Measurements from ENCODE around the gene PLCB1. TPM values are rescaled to one million over a fixed set of nuclear protein-coding genes. Genes with fewer than 3 reads are reported as not detected.

Gene PLCB1
- polyA plus RNA-seq, 1 donor (not counting 4 experiments of a cell fraction or from before 2014, with no cell fraction given): 0.37 TPM

GRCh38 chr20:8363970-8364733 lies 232.1 kb downstream of the PLCB1 start:
- Histone ChIP-seq H3K4me3 (ENCODE audit: control insufficient read depth in 2 of 3, extremely low read depth in 1 of 3, insufficient read depth in 2 of 3, low read depth in 1 of 3, low read length in 3 of 3) (no peak overlapping the region), H2AFZ (ENCODE audit: control insufficient read depth, low read length) (no peak overlapping the region), H3K27me3 (ENCODE audit: control insufficient read depth, extremely low read depth, insufficient read depth, low read length) (no peaks in the 10 kb centered on the region), H4K20me1 (ENCODE audit: control insufficient read depth, extremely low read depth, insufficient read depth, low read length) (no peaks in the 10 kb centered on the region), H3K9ac (ENCODE audit: control insufficient read depth, extremely low read depth, insufficient read depth, low read length) (no peak overlapping the region), H3K27ac (ENCODE audit: control insufficient read depth, insufficient read depth, low read length) (no peak overlapping the region), H3K4me1 (ENCODE audit: control insufficient read depth, extremely low read depth, insufficient read depth, low read length) (no peaks in the 10 kb centered on the region), H3K4me2 (ENCODE audit: control insufficient read depth, extremely low read depth, insufficient read depth, low read depth, low read length) (no peak overlapping the region), H3K79me2 (ENCODE audit: control insufficient read depth, insufficient read depth, low read length) (no peaks in the 10 kb centered on the region), H3K36me3 (ENCODE audit: control insufficient read depth in 2 of 2, extremely low read depth in 1 of 2, insufficient read depth in 2 of 2, low read length in 2 of 2) (no peaks in the 10 kb centered on the region), H3K9me3 (ENCODE audit: control insufficient read depth, low read depth, low read length) (no peaks in the 10 kb centered on the region), H3K9me1 (ENCODE audit: control insufficient read depth, extremely low read depth, insufficient read depth, low read length) (no peaks in the 10 kb centered on the region)
- TF ChIP-seq, protein P1, sequence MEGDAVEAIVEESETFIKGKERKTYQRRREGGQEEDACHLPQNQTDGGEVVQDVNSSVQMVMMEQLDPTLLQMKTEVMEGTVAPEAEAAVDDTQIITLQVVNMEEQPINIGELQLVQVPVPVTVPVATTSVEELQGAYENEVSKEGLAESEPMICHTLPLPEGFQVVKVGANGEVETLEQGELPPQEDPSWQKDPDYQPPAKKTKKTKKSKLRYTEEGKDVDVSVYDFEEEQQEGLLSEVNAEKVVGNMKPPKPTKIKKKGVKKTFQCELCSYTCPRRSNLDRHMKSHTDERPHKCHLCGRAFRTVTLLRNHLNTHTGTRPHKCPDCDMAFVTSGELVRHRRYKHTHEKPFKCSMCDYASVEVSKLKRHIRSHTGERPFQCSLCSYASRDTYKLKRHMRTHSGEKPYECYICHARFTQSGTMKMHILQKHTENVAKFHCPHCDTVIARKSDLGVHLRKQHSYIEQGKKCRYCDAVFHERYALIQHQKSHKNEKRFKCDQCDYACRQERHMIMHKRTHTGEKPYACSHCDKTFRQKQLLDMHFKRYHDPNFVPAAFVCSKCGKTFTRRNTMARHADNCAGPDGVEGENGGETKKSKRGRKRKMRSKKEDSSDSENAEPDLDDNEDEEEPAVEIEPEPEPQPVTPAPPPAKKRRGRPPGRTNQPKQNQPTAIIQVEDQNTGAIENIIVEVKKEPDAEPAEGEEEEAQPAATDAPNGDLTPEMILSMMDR (optimal IDR thresholded peaks at IDR 0.05 in 1 of 3, IDR thresholded peaks at IDR 0.05 in 1 of 3, conservative IDR thresholded peaks at IDR 0.05 in 1 of 3; ENCODE audit: extremely low read depth in 1 of 3, insufficient read depth in 2 of 3, low read length in 3 of 3): no peak
- TF ChIP-seq EZH2 (IDR thresholded peaks at IDR 0.05; ENCODE audit: low read length): no peak
- no peak for DNase-seq (ENCODE audit: low read depth, low spot score)
- FAIRE-seq: no peak
- dilution Hi-C loops (cut with MboI; ENCODE audit: extremely low pct_ligation_motif_present, low sequenced_read_pairs): no loop called here

GRCh38 chr20:8364734-8365078 lies 232.6 kb downstream of the PLCB1 start:
- dilution Hi-C loops (cut with MboI; ENCODE audit: extremely low pct_ligation_motif_present, low sequenced_read_pairs): no loop called here
- TF ChIP-seq, protein P1 (optimal IDR thresholded peaks at IDR 0.05 in 1 of 3, IDR thresholded peaks at IDR 0.05 in 1 of 3, conservative IDR thresholded peaks at IDR 0.05 in 1 of 3; ENCODE audit: extremely low read depth in 1 of 3, insufficient read depth in 2 of 3, low read length in 3 of 3): no peak
- no peak for TF ChIP-seq EZH2 (IDR thresholded peaks at IDR 0.05; ENCODE audit: low read length)
- no peak overlapping the region for H3K4me2 ChIP-seq (ENCODE audit: control insufficient read depth, extremely low read depth, insufficient read depth, low read depth, low read length)
- H3K9me3 ChIP-seq (ENCODE audit: control insufficient read depth, low read depth, low read length): no peaks in the 10 kb centered on the region
- H3K9ac ChIP-seq (ENCODE audit: control insufficient read depth, extremely low read depth, insufficient read depth, low read length): no peak overlapping the region
- no peaks in the 10 kb centered on the region for H4K20me1 ChIP-seq (ENCODE audit: control insufficient read depth, extremely low read depth, insufficient read depth, low read length)
- no peaks in the 10 kb centered on the region for H3K36me3 ChIP-seq (ENCODE audit: control insufficient read depth in 2 of 2, extremely low read depth in 1 of 2, insufficient read depth in 2 of 2, low read length in 2 of 2)
- no peak overlapping the region for H3K4me3 ChIP-seq (ENCODE audit: control insufficient read depth in 2 of 3, extremely low read depth in 1 of 3, insufficient read depth in 2 of 3, low read depth in 1 of 3, low read length in 3 of 3)
- H3K79me2 ChIP-seq (ENCODE audit: control insufficient read depth, insufficient read depth, low read length): no peaks in the 10 kb centered on the region
- H3K27me3 ChIP-seq (ENCODE audit: control insufficient read depth, extremely low read depth, insufficient read depth, low read length): no peaks in the 10 kb centered on the region
- FAIRE-seq (no peak), DNase-seq (ENCODE audit: low read depth, low spot score) (no peak)
- no peak overlapping the region for H3K27ac ChIP-seq (ENCODE audit: control insufficient read depth, insufficient read depth, low read length)
- no peak overlapping the region for H2AFZ ChIP-seq (ENCODE audit: control insufficient read depth, low read length)
- no peaks in the 10 kb centered on the region for H3K4me1 ChIP-seq (ENCODE audit: control insufficient read depth, extremely low read depth, insufficient read depth, low read length)
- H3K9me1 ChIP-seq (ENCODE audit: control insufficient read depth, extremely low read depth, insufficient read depth, low read length): no peaks in the 10 kb centered on the region

Measured in keratinocyte (primary cell).